Measurements from ENCODE around the gene MYH10. TPM values are rescaled to one million over a fixed set of nuclear protein-coding genes. Genes with fewer than 3 reads are reported as not detected.

Gene MYH10
- total RNA-seq, 1 experiment from 2014 or later = 251 TPM

GRCh38 chr17:8475227-8475626 is 155.3 kb downstream of the MYH10 start:
- no peaks in the 10 kb centered on the region for H3K79me1 ChIP-seq (ENCODE audit: insufficient read depth, low read depth, low read length, poor library complexity, severe bottlenecking)
- no peak overlapping the region for H3K27ac ChIP-seq (ENCODE audit: insufficient read length, low read depth, low read length)
- H3K56ac ChIP-seq (ENCODE audit: insufficient read length, low read depth, low read length) = no peak overlapping the region
- H3K18ac ChIP-seq (ENCODE audit: insufficient read length, low read depth, low read length) = no peak overlapping the region
- no peak overlapping the region for H3K14ac ChIP-seq (ENCODE audit: insufficient read depth, low read length)
- H2AFZ ChIP-seq (ENCODE audit: low read length) = no peak overlapping the region
- no peak overlapping the region for H3T11ph ChIP-seq (ENCODE audit: low read length)
- H3K4me2 ChIP-seq (ENCODE audit: insufficient read depth, insufficient read length, low read length) = no peak overlapping the region
- H2BK120ac ChIP-seq (ENCODE audit: low read depth, low read length, poor library complexity, severe bottlenecking) = no peak overlapping the region
- H2BK12ac ChIP-seq (ENCODE audit: insufficient read length, low read depth, low read length) = no peak overlapping the region
- TF ChIP-seq CTCF (conservative IDR thresholded peaks at IDR 0.05) = no peak
- no peak overlapping the region for H2BK20ac ChIP-seq (ENCODE audit: low read depth, low read length, poor library complexity, severe bottlenecking)
- no peaks in the 10 kb centered on the region for H3K9me3 Mint-ChIP-seq
- no peak overlapping the region for H2BK5ac ChIP-seq (ENCODE audit: insufficient read length, low read length)
- no peaks in the 10 kb centered on the region for H3K4me1 ChIP-seq (ENCODE audit: insufficient read depth, low read length)
- H3K79me2 ChIP-seq (ENCODE audit: insufficient read depth, low read length) = no peaks in the 10 kb centered on the region
- no peak overlapping the region for H3K23ac ChIP-seq (ENCODE audit: insufficient read length, low read depth, low read length)
- no peak overlapping the region for H4K8ac ChIP-seq (replicated peaks; ENCODE audit: insufficient read length, low read depth, low read length)
- H3K27ac Mint-ChIP-seq = peak overlapping the region in 2 of 3 experiments; percentile 38 to 59; a peak in 3 of 7 replicates
- no peak overlapping the region for H3K4ac ChIP-seq (ENCODE audit: low read depth, low read length)
- H4K20me1 ChIP-seq (ENCODE audit: control insufficient read depth, insufficient read depth, insufficient read length) = peaks cover 3% of the 10 kb centered on the region
- no peak overlapping the region for H2AK5ac ChIP-seq (ENCODE audit: insufficient read length, low read length)
- no peak overlapping the region for H2BK15ac ChIP-seq (ENCODE audit: low read depth, low read length)
- DNase-seq = no peak
- no CpG with 5 or more reads among the region's 9 CpGs for WGBS (ENCODE audit: extremely low coverage, insufficient read length, low lambda C conversion rate)
- no peak overlapping the region for H4K91ac ChIP-seq (ENCODE audit: insufficient read length, low read depth, low read length)
- H3K27me3 ChIP-seq (ENCODE audit: insufficient read depth, low read length) = no peaks in the 10 kb centered on the region
- no peak overlapping the region for H3K4me3 Mint-ChIP-seq
- H3K23me2 ChIP-seq (ENCODE audit: insufficient read length, low read depth, low read length, poor library complexity, severe bottlenecking) = no peaks in the 10 kb centered on the region
- H3K9ac ChIP-seq (ENCODE audit: extremely low read depth, insufficient read length, low read length) = no peak overlapping the region
- H3K4me1 Mint-ChIP-seq = no peaks in the 10 kb centered on the region
- peaks cover 36 to 87% (median 72%) of the 10 kb centered on the region in 3 experiments; a peak in 6 of 7 replicates for H3K36me3 Mint-ChIP-seq (ENCODE audit: insufficient read depth in 1 of 3, low read depth in 3 of 3)
- no peak overlapping the region for H4K5ac ChIP-seq (ENCODE audit: insufficient read length, low read depth, low read length)
- no peaks in the 10 kb centered on the region for H3K9me3 ChIP-seq (ENCODE audit: control insufficient read depth, low read depth, low read length)
- no peaks in the 10 kb centered on the region for H3K27me3 Mint-ChIP-seq (ENCODE audit: low read depth)
